ENCODE measurements around the gene ZNF536.
"Not testable (repeated sequence)": the region's sequence is repeated elsewhere in the genome, so short reads cannot be mapped to it uniquely, and the experiment has no call there.

ZNF536 gene

GRCh38 chr19:30490760-30491159 is 118.6 kb downstream of the ZNF536 start:
- no peak for DNase-seq

- DNase-seq = no peak
Observed at GRCh38 chr19:30492586-30493270, 120.5 kb downstream of the ZNF536 start.

GRCh38 chr19:30497034-30497433 is 124.8 kb downstream of the ZNF536 start:
- no peak for DNase-seq

GRCh38 chr19:30498085-30498484 is 125.9 kb downstream of the ZNF536 start:
- not testable (repeated sequence) for DNase-seq

GRCh38 chr19:30498707-30499106 is 126.5 kb downstream of the ZNF536 start:
- DNase-seq = no peak

- no peak for DNase-seq
Observed at GRCh38 chr19:30504272-30504671, 132.1 kb downstream of the ZNF536 start.

GRCh38 chr19:30512176-30513081 is 140.2 kb downstream of the ZNF536 start:
- DNase-seq = no peak

GRCh38 chr19:30513082-30513411 is 140.9 kb downstream of the ZNF536 start:
- no peak for DNase-seq

- DNase-seq = no peak
Observed at GRCh38 chr19:30516111-30516510, 143.9 kb downstream of the ZNF536 start.

GRCh38 chr19:30516531-30516930 is 144.3 kb downstream of the ZNF536 start:
- DNase-seq = no peak

GRCh38 chr19:30518965-30519606 is 146.9 kb downstream of the ZNF536 start:
- DNase-seq = no peak

- no peak for DNase-seq
Observed at GRCh38 chr19:30519607-30520205, 147.5 kb downstream of the ZNF536 start.

GRCh38 chr19:30520735-30521479 is 148.7 kb downstream of the ZNF536 start:
- DNase-seq = no peak

GRCh38 chr19:30521937-30522336 is 149.8 kb downstream of the ZNF536 start:
- no peak for DNase-seq

- no peak for DNase-seq
Observed at GRCh38 chr19:30522341-30522740, 150.2 kb downstream of the ZNF536 start.

GRCh38 chr19:30523791-30524190 is 151.6 kb downstream of the ZNF536 start:
- no peak for DNase-seq

- DNase-seq = no peak
Observed at GRCh38 chr19:30525383-30525782, 153.2 kb downstream of the ZNF536 start.

GRCh38 chr19:30528919-30529318 is 156.7 kb downstream of the ZNF536 start:
- DNase-seq = no peak

GRCh38 chr19:30529876-30530275 is 157.7 kb downstream of the ZNF536 start:
- DNase-seq = no peak

GRCh38 chr19:30530751-30531150 is 158.6 kb downstream of the ZNF536 start:
- DNase-seq = no peak

GRCh38 chr19:30535011-30535410 is 162.8 kb downstream of the ZNF536 start:
- no peak for DNase-seq

GRCh38 chr19:30536975-30537374 is 164.8 kb downstream of the ZNF536 start:
- no peak for DNase-seq

- no peak for DNase-seq
Observed at GRCh38 chr19:30539315-30539714, 167.1 kb downstream of the ZNF536 start.

Measured in SHP77 treated with DMSO at 0.1 percent for 48 hours (cell line).